ENCODE results near the gene IRGC. TPM values are rescaled to one million over a fixed set of nuclear protein-coding genes. Genes with fewer than 3 reads are reported as not detected.

Gene IRGC
- total RNA-seq, 4 donors from 2014 or later: not detected

DNA sequence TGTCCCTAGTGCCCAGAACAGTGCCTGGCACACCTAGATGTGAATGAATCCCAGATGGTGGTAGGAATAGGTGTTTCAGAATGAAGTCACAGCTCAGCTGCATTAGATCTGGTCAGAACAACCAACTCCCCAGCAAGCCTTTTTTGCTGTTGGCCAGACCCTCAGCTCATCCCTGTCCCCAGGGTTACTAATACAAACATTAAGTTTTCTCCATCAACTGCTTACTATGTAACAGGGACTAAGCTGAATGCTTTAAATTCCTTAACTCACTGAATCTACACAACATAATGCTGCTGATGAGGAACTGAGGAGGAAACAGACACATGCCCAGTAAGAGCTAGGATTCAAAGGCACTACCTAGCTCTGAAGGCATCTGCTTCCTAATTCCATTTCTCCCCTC lies 20.1 kb downstream of the IRGC start:
- no peak overlapping the region for H3K4me3 ChIP-seq (ENCODE audit: low read depth, poor library complexity, severe bottlenecking)
- no peak for DNase-seq (ENCODE audit: low spot score in 2 of 2)
- no peak for TF ChIP-seq POLR2A (IDR thresholded peaks at IDR 0.05)
- intact Hi-C loops (cut with DNase I; ENCODE audit: low total_unique reads): no loop called here

- 44% methylated on average over 5 of the region's 5 CpGs for WGBS, 2 donors
- intact Hi-C loops (cut with DNase I; ENCODE audit: low total_unique reads): no loop called here
- peak in 1 of 2 donors; percentile 39 for DNase-seq (ENCODE audit: low spot score in 2 of 2)
Measured at GRCh38 chr19:43738780-43739211, 22.9 kb downstream of the IRGC start.

GRCh38 chr19:43739439-43740235 lies 23.8 kb downstream of the IRGC start:
- no peak for DNase-seq (ENCODE audit: low spot score in 2 of 2)
- no peak for TF ChIP-seq POLR2A (IDR thresholded peaks at IDR 0.05)
- TF ChIP-seq CTCF (IDR thresholded peaks at IDR 0.05): no peak
- no peak overlapping the region for H3K4me3 ChIP-seq (ENCODE audit: low read depth, poor library complexity, severe bottlenecking)
- intact Hi-C loops (cut with DNase I; ENCODE audit: low total_unique reads): no loop called here
- WGBS, 2 donors: 51 to 54% methylated on average over 16 of the region's 16 CpGs

More at GRCh38 chr19:43738780-43739211, 22.9 kb downstream of the IRGC start:
- no peak overlapping the region for H3K4me3 ChIP-seq (ENCODE audit: low read depth, poor library complexity, severe bottlenecking)
- TF ChIP-seq POLR2A (IDR thresholded peaks at IDR 0.05) (no peak), CTCF (IDR thresholded peaks at IDR 0.05) (no peak)

GRCh38 chr19:43741075-43741825 lies 25.4 kb downstream of the IRGC start:
- no peak for TF ChIP-seq CTCF (IDR thresholded peaks at IDR 0.05)
- no peak for TF ChIP-seq POLR2A (IDR thresholded peaks at IDR 0.05)
- WGBS, 2 donors: 87 to 90% methylated on average over 10 of the region's 10 CpGs
- no peak for DNase-seq (ENCODE audit: low spot score in 2 of 2)
- intact Hi-C loops (cut with DNase I; ENCODE audit: low total_unique reads): no loop called here
- no peak overlapping the region for H3K4me3 ChIP-seq (ENCODE audit: low read depth, poor library complexity, severe bottlenecking)

DNA sequence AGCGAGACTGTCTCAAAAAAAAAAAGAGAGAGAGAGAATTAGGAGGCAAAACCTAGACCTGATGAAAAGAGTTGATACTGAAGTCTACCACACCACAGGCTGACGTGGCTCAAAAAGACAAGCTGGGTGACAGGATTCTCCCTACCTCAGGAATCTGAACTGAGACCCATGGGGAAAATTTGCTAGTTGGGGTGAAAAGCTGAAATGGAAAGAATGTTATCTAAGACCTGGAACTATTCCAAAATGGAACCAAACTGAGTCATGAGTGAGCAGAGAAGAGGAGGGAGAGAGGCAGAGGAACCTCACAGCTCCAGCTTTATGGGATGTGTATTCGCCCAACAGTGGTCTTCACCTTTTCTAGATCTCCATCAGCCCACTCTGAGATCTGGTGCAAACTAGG lies 27.2 kb downstream of the IRGC start:
- WGBS, 2 donors: 78 to 85% methylated on average over 3 of the region's 3 CpGs
- H3K4me3 ChIP-seq (ENCODE audit: low read depth, poor library complexity, severe bottlenecking): no peak overlapping the region
- DNase-seq (ENCODE audit: low spot score in 2 of 2): no peak
- TF ChIP-seq CTCF (IDR thresholded peaks at IDR 0.05) (no peak), POLR2A (IDR thresholded peaks at IDR 0.05) (no peak)
- intact Hi-C loops (cut with DNase I; ENCODE audit: low total_unique reads): no loop called here

DNA sequence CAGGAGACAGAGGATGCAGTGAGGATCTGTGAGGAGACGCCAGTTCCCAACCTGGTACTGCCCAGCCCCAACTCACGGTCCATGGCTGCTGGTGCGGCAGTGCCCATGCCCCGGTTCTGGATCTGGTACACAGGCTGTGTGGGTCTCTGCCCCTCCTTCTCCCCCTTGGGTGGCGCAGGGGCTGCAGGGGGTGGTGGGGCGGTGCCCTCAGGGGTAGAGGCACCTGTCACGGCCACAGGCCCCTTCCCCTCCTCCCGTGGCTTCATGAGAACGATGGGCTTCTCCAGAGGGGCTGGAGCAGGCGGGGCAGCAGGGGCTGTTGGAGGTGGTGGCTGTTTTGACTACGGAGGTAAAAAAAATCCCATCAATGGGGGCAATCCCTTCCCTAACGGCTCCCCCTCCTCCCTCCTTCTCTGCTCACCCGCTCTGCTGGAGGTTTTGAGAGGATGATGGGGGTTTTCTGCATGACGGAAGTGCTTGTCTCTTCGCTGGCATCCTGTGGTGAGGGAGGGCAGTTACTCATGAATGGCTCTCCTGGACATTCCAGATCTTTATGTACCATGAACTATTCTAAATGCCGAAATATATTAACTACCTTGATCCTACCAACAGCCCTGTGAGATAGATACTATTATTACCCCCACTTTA lies 31.8 kb downstream of the IRGC start:
- TF ChIP-seq POLR2A (IDR thresholded peaks at IDR 0.05) (no peak), CTCF (IDR thresholded peaks at IDR 0.05) (no peak)
- intact Hi-C loops (cut with DNase I; ENCODE audit: low total_unique reads): loop anchor here (5.0 kb wide), 1 partner anchor 35 kb away; the partner anchor contains the start of gene KCNN4
- peak in 1 of 2 donors; percentile 82 for DNase-seq (ENCODE audit: low spot score in 2 of 2)
- no peak overlapping the region for H3K4me3 ChIP-seq (ENCODE audit: low read depth, poor library complexity, severe bottlenecking)
- WGBS, 2 donors: 88% methylated on average over 15 to 16 of the region's 16 CpGs
